A673 (cell line): ENCODE data around the gene LMO1.

Experiments used
- EZH2 ChIP-seq: fragments of 200-600 bp; sonication (generic); IDR thresholded peaks from 2 replicates; pipeline ENCODE4 v1.6.1; 2017; ENCODE audit warnings: borderline replicate concordance, low read depth, mild to moderate bottlenecking, mixed read lengths, antibody characterized with exemption, low read length; ENCODE audit not compliant: poor library complexity, severe bottlenecking
- TF ChIP-seq, protein P1 (sequence below): fragments of 300-800, 200-600 bp; sonication (generic); conservative IDR thresholded peaks from 2 replicates; pipeline ENCODE4 v1.5.1; 2017; ENCODE audit warnings: low read depth, mild to moderate bottlenecking, antibody characterized with exemption, low read length, moderate library complexity, mixed read lengths

DNA sequence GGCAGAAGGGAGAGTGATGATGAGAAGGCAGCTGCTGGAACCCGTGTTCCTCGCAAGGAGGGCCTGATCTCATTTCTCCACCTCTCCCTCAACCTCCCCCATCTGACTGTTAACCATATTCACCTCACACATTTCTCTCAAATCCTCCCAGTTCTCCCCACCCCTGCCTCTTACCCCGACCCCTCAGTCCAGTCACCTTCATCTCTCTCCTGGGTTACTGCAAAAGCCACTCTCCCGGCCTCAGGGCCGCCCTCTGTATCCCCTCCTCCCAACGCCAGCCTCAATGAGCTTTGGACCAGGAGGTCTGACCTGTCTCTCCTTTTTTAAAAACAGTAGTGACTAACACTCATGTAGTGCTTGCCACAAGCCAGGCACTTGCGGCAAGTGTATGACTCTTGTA lies 29.5 kb upstream of the LMO1 start:
- TF ChIP-seq, protein P1, sequence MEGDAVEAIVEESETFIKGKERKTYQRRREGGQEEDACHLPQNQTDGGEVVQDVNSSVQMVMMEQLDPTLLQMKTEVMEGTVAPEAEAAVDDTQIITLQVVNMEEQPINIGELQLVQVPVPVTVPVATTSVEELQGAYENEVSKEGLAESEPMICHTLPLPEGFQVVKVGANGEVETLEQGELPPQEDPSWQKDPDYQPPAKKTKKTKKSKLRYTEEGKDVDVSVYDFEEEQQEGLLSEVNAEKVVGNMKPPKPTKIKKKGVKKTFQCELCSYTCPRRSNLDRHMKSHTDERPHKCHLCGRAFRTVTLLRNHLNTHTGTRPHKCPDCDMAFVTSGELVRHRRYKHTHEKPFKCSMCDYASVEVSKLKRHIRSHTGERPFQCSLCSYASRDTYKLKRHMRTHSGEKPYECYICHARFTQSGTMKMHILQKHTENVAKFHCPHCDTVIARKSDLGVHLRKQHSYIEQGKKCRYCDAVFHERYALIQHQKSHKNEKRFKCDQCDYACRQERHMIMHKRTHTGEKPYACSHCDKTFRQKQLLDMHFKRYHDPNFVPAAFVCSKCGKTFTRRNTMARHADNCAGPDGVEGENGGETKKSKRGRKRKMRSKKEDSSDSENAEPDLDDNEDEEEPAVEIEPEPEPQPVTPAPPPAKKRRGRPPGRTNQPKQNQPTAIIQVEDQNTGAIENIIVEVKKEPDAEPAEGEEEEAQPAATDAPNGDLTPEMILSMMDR = no peak
- no peak for TF ChIP-seq EZH2
